HepG2 (cell line): ENCODE measurements around the gene FGFR3. TPM values are rescaled to one million over a fixed set of nuclear protein-coding genes. Genes with fewer than 3 reads are reported as not detected.
A peak's percentile ranks its signal among the peaks of the same experiment; 100 is the strongest.

Experiments used
- BRD4 ChIP-seq: sonication (generic); formaldehyde crosslinking; IDR thresholded peaks from 2 replicates; pipeline ENCODE4 v1.4.0; 2020; ENCODE audit warnings: missing genetic modification reagents
- CCDC6 ChIP-seq: sonication (generic); formaldehyde crosslinking; IDR thresholded peaks from 2 replicates; pipeline ENCODE4 v1.8.1; 2022; ENCODE audit warnings: mild to moderate bottlenecking, missing genetic modification reagents, moderate library complexity
- DMAP1 ChIP-seq: IDR thresholded peaks from 2 replicates; pipeline ENCODE4 v1.6.1; 2016
- HMG20B ChIP-seq: conservative IDR thresholded peaks from 2 replicates; pipeline ENCODE4 v1.6.1; 2016; ENCODE audit warnings: missing genetic modification reagents, missing compliant biosample characterization
- HOXA3 ChIP-seq: sonication (generic); formaldehyde crosslinking; IDR thresholded peaks from 2 replicates; pipeline ENCODE4 v1.5.0; 2020; ENCODE audit warnings: missing genetic modification reagents
- NPAS2 ChIP-seq: sonication (generic); formaldehyde crosslinking; IDR thresholded peaks from 2 replicates; pipeline ENCODE4 v1.8.0; 2022; ENCODE audit warnings: mild to moderate bottlenecking, missing genetic modification reagents, borderline replicate concordance
- NRL ChIP-seq: sonication (generic); formaldehyde crosslinking; IDR thresholded peaks from 2 replicates; pipeline ENCODE4 v1.5.0; 2020; ENCODE audit warnings: missing genetic modification reagents, mild to moderate bottlenecking, moderate library complexity, borderline replicate concordance
- RELA ChIP-seq: sonication (generic); formaldehyde crosslinking; IDR thresholded peaks from 2 replicates; pipeline ENCODE4 v1.4.0; 2020; ENCODE audit warnings: missing genetic modification reagents
- SALL2 ChIP-seq: sonication (generic); formaldehyde crosslinking; IDR thresholded peaks from 2 replicates; pipeline ENCODE4 v1.8.1; 2023; ENCODE audit warnings: mild to moderate bottlenecking, missing genetic modification reagents, inconsistent platforms
- SOX5 ChIP-seq: IDR thresholded peaks from 2 replicates; pipeline ENCODE4 v1.6.1; 2016; ENCODE audit warnings: borderline replicate concordance
- ZNF570 ChIP-seq: sonication (generic); formaldehyde crosslinking; IDR thresholded peaks from 2 replicates; pipeline ENCODE4 v1.4.0; 2020; ENCODE audit warnings: mild to moderate bottlenecking, missing genetic modification reagents, borderline replicate concordance
- ZNF724P ChIP-seq: sonication (generic); formaldehyde crosslinking; IDR thresholded peaks from 2 replicates; pipeline ENCODE4 v1.8.0; 2022; ENCODE audit warnings: missing genetic modification reagents, borderline replicate concordance
- ZNF746 ChIP-seq: sonication (generic); formaldehyde crosslinking; IDR thresholded peaks from 2 replicates; pipeline ENCODE4 v1.8.0; 2022; ENCODE audit warnings: mild to moderate bottlenecking, missing genetic modification reagents
- polyA plus RNA-seq, 8 experiments: library from polyadenylated mRNA; depleted of rRNA in 3 of 8; stranded (reverse) in 7 of 8; unstranded in 1 of 8; fragments of >200 nt; fragmentation: Illumina TruSeq in 4 of 8; extraction: Trizol in 4 of 8; gene quantifications; 2 replicates each; pipeline versions ENCODE4 v1.2.1 to v1.2.3, GENCODE V29; 2011 to 2016; ENCODE audit warnings: low read depth in 4 of 8, missing spikeins in 1 of 8, mixed read lengths in 1 of 8; ENCODE audit not compliant: insufficient read depth in 1 of 8
- total RNA-seq, 5 experiments: library from RNA; depleted of rRNA; stranded (reverse); fragments of >200 nt; fragmentation: Illumina TruSeq; extraction: Trizol; gene quantifications; 2 replicates each; pipeline ENCODE4 v1.2.3, GENCODE V29; 2016; ENCODE audit warnings: low read depth in 1 of 5
- TF ChIP-seq, protein P1 (sequence below): sonication (generic); formaldehyde crosslinking; IDR thresholded peaks from 2 replicates; pipeline ENCODE4 v1.4.0; 2020; ENCODE audit warnings: missing genetic modification reagents
- TF ChIP-seq, protein P2 (sequence below): sonication (generic); formaldehyde crosslinking; IDR thresholded peaks from 2 replicates; pipeline ENCODE4 v1.5.0; 2020; ENCODE audit warnings: mild to moderate bottlenecking, missing genetic modification reagents, moderate library complexity
- TF ChIP-seq, protein P3 (sequence below): sonication (generic); formaldehyde crosslinking; IDR thresholded peaks from 2 replicates; pipeline ENCODE4 v1.8.1; 2023; ENCODE audit warnings: mild to moderate bottlenecking, missing genetic modification reagents
- TF ChIP-seq, protein P4 (sequence below): sonication (generic); formaldehyde crosslinking; IDR thresholded peaks from 2 replicates; pipeline ENCODE4 v1.4.0; 2020; ENCODE audit warnings: missing genetic modification reagents
- TF ChIP-seq, protein P5 (sequence below): sonication (generic); formaldehyde crosslinking; conservative IDR thresholded peaks from 2 replicates; pipeline ENCODE4 v1.4.0; 2020; ENCODE audit warnings: mild to moderate bottlenecking, missing genetic modification reagents, moderate library complexity

The FGFR3 gene
- total and polyA plus RNA-seq, 2 of the 13 experiments (the other 11 are each of a cell fraction or from before 2014, with no cell fraction given): 103 to 109 TPM

DNA sequence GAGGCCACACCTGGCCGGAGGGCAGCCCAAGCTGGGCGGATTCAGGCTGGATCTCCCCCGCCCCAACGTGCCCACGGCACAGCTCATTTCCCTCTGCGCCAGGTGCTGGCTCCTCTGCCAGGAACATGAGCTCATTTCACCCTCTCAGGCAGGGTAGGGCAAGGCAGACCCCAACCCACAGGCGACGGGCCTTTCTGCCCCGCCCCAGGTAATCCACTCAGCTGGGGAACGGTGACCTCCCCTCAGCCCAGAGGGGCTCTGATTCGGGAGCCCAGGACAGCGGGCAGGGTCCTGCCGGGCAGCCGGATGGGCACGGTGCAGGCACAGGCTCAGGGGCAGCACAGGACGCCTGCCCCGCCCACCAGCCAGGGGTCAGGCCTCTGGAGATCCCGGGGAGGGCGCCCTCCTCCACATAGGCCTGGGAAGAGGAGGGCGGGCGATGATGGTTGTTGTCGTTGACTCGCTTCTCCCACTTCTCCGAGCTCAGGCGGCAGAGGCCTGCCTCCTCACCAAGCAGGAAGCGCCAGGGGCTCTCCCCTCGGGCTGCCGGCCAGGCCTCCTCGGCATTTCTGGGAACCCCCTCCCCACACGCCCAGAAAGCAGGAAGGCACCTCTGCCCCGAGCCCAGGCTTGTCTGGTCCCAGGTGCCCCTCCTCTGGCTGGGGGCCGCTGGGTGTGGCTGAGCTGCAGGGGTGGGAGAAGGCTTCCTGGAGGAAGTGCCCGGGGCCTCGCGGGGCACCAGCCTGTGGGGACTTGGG is 40.6 kb upstream of the FGFR3 start (continued):
- TF ChIP-seq, protein P1, sequence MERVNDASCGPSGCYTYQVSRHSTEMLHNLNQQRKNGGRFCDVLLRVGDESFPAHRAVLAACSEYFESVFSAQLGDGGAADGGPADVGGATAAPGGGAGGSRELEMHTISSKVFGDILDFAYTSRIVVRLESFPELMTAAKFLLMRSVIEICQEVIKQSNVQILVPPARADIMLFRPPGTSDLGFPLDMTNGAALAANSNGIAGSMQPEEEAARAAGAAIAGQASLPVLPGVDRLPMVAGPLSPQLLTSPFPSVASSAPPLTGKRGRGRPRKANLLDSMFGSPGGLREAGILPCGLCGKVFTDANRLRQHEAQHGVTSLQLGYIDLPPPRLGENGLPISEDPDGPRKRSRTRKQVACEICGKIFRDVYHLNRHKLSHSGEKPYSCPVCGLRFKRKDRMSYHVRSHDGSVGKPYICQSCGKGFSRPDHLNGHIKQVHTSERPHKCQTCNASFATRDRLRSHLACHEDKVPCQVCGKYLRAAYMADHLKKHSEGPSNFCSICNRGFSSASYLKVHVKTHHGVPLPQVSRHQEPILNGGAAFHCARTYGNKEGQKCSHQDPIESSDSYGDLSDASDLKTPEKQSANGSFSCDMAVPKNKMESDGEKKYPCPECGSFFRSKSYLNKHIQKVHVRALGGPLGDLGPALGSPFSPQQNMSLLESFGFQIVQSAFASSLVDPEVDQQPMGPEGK (CRISPR knock-in tag): peak; percentile 78
- TF ChIP-seq, protein P2, sequence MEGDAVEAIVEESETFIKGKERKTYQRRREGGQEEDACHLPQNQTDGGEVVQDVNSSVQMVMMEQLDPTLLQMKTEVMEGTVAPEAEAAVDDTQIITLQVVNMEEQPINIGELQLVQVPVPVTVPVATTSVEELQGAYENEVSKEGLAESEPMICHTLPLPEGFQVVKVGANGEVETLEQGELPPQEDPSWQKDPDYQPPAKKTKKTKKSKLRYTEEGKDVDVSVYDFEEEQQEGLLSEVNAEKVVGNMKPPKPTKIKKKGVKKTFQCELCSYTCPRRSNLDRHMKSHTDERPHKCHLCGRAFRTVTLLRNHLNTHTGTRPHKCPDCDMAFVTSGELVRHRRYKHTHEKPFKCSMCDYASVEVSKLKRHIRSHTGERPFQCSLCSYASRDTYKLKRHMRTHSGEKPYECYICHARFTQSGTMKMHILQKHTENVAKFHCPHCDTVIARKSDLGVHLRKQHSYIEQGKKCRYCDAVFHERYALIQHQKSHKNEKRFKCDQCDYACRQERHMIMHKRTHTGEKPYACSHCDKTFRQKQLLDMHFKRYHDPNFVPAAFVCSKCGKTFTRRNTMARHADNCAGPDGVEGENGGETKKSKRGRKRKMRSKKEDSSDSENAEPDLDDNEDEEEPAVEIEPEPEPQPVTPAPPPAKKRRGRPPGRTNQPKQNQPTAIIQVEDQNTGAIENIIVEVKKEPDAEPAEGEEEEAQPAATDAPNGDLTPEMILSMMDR (CRISPR knock-in tag): peak; percentile 68
- TF ChIP-seq, protein P3, sequence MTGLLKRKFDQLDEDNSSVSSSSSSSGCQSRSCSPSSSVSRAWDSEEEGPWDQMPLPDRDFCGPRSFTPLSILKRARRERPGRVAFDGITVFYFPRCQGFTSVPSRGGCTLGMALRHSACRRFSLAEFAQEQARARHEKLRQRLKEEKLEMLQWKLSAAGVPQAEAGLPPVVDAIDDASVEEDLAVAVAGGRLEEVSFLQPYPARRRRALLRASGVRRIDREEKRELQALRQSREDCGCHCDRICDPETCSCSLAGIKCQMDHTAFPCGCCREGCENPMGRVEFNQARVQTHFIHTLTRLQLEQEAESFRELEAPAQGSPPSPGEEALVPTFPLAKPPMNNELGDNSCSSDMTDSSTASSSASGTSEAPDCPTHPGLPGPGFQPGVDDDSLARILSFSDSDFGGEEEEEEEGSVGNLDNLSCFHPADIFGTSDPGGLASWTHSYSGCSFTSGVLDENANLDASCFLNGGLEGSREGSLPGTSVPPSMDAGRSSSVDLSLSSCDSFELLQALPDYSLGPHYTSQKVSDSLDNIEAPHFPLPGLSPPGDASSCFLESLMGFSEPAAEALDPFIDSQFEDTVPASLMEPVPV (CRISPR knock-in tag): peak; percentile 58
- TF ChIP-seq NPAS2 (CRISPR knock-in tag) (no peak), ZNF724P (0 out of 2 replicates have a peak, but pooled peaks have one; percentile 68), ZNF746 (CRISPR knock-in tag) (peak; percentile 73; the same call in 1 of the 2 replicates), SALL2 (CRISPR knock-in tag) (peak; percentile 39; the same call in 1 of the 2 replicates), NRL (CRISPR knock-in tag) (peak; percentile 9; the same call in 1 of the 2 replicates), ZNF570 (CRISPR knock-in tag) (no peak), RELA (no peak), HOXA3 (CRISPR knock-in tag) (peak; percentile 10; the same call in 1 of the 2 replicates), DMAP1 (CRISPR knock-in tag) (peak; percentile 51; the same call in 1 of the 2 replicates), CCDC6 (CRISPR knock-in tag) (no peak), HMG20B (CRISPR knock-in tag) (0 out of 2 replicates have a peak, but pooled peaks have one; percentile 13), BRD4 (CRISPR knock-in tag) (no peak), SOX5 (CRISPR knock-in tag) (peak; percentile 51; the same call in 1 of the 2 replicates)
- TF ChIP-seq, protein P4, sequence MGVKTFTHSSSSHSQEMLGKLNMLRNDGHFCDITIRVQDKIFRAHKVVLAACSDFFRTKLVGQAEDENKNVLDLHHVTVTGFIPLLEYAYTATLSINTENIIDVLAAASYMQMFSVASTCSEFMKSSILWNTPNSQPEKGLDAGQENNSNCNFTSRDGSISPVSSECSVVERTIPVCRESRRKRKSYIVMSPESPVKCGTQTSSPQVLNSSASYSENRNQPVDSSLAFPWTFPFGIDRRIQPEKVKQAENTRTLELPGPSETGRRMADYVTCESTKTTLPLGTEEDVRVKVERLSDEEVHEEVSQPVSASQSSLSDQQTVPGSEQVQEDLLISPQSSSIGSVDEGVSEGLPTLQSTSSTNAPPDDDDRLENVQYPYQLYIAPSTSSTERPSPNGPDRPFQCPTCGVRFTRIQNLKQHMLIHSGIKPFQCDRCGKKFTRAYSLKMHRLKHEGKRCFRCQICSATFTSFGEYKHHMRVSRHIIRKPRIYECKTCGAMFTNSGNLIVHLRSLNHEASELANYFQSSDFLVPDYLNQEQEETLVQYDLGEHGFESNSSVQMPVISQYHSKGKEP (CRISPR knock-in tag): no peak
- TF ChIP-seq, protein P5, sequence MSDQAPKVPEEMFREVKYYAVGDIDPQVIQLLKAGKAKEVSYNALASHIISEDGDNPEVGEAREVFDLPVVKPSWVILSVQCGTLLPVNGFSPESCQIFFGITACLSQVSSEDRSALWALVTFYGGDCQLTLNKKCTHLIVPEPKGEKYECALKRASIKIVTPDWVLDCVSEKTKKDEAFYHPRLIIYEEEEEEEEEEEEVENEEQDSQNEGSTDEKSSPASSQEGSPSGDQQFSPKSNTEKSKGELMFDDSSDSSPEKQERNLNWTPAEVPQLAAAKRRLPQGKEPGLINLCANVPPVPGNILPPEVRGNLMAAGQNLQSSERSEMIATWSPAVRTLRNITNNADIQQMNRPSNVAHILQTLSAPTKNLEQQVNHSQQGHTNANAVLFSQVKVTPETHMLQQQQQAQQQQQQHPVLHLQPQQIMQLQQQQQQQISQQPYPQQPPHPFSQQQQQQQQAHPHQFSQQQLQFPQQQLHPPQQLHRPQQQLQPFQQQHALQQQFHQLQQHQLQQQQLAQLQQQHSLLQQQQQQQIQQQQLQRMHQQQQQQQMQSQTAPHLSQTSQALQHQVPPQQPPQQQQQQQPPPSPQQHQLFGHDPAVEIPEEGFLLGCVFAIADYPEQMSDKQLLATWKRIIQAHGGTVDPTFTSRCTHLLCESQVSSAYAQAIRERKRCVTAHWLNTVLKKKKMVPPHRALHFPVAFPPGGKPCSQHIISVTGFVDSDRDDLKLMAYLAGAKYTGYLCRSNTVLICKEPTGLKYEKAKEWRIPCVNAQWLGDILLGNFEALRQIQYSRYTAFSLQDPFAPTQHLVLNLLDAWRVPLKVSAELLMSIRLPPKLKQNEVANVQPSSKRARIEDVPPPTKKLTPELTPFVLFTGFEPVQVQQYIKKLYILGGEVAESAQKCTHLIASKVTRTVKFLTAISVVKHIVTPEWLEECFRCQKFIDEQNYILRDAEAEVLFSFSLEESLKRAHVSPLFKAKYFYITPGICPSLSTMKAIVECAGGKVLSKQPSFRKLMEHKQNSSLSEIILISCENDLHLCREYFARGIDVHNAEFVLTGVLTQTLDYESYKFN (CRISPR knock-in tag): peak; percentile 33; the same call in 1 of the 2 replicates
